GM06990 (cell line): ENCODE results near the gene AMDHD1.

Experiments used
- DNase-seq: peaks from one replicate; pipeline ENCODE4 v3.0.0-alpha.2; 2011; ENCODE audit not compliant: insufficient read length; ENCODE audit errors: extremely low read depth
- H3K27me3 ChIP-seq: replicated peaks from 2 replicates; pipeline ENCODE4 v1.6.0; 2011; ENCODE audit warnings: low read length; ENCODE audit not compliant: control insufficient read depth, insufficient read depth
- H3K36me3 ChIP-seq: 2 replicates; pipeline ENCODE4 v1.5.1; 2011; ENCODE audit warnings: low read length; ENCODE audit not compliant: control insufficient read depth, insufficient read depth
- H3K4me3 ChIP-seq: replicated peaks from 2 replicates; pipeline ENCODE4 v1.5.1; 2011; ENCODE audit warnings: low read depth, mild to moderate bottlenecking, control low read depth, low read length
- CTCF ChIP-seq: IDR thresholded peaks from 2 replicates; pipeline ENCODE4 v1.5.1; 2011; ENCODE audit warnings: low read length, control low read depth, mild to moderate bottlenecking, inconsistent platforms; ENCODE audit not compliant: insufficient read depth, poor library complexity, severe bottlenecking

AMDHD1 gene

GRCh38 chr12:95989504-95990123 is 46.5 kb downstream of the AMDHD1 start:
- DNase-seq: no peak
- H3K27me3 ChIP-seq: no peaks in the 10 kb centered on the region; the same call in none of the 2 replicates
- no peak for TF ChIP-seq CTCF
- no peak overlapping the region for H3K4me3 ChIP-seq
- H3K36me3 ChIP-seq: no peaks in the 10 kb centered on the region

- H3K27me3 ChIP-seq: no peaks in the 10 kb centered on the region; the same call in none of the 2 replicates
- H3K36me3 ChIP-seq: no peaks in the 10 kb centered on the region
- no peak for DNase-seq
- no peak for TF ChIP-seq CTCF
- H3K4me3 ChIP-seq: no peak overlapping the region
These were observed 47.0 kb downstream of the AMDHD1 start for GRCh38 chr12:95990136-95990535.

- Histone ChIP-seq H3K36me3 (no peaks in the 10 kb centered on the region), H3K4me3 (no peak overlapping the region), H3K27me3 (no peaks in the 10 kb centered on the region; the same call in none of the 2 replicates)
- TF ChIP-seq CTCF: no peak
- DNase-seq: no peak
These were observed 50.8 kb downstream of the AMDHD1 start for GRCh38 chr12:95993907-95994306.

GRCh38 chr12:95994476-95994875 is 51.3 kb downstream of the AMDHD1 start:
- TF ChIP-seq CTCF: no peak
- H3K27me3 ChIP-seq: no peaks in the 10 kb centered on the region; the same call in none of the 2 replicates
- H3K4me3 ChIP-seq: no peak overlapping the region
- H3K36me3 ChIP-seq: no peaks in the 10 kb centered on the region
- DNase-seq: no peak

- no peaks in the 10 kb centered on the region; the same call in none of the 2 replicates for H3K27me3 ChIP-seq
- no peaks in the 10 kb centered on the region for H3K36me3 ChIP-seq
- H3K4me3 ChIP-seq: no peak overlapping the region
- TF ChIP-seq CTCF: no peak
- no peak for DNase-seq
These were observed 52.3 kb downstream of the AMDHD1 start for GRCh38 chr12:95995238-95996031.
